ENCODE results near the gene BTBD8. TPM values are rescaled to one million over a fixed set of nuclear protein-coding genes. Genes with fewer than 3 reads are reported as not detected.

Gene BTBD8
- total RNA-seq, 2 experiments from 2014 or later: 1.8 to 2.4 TPM

GRCh38 chr1:92136341-92136740 lies 56.2 kb downstream of the BTBD8 start:
- intact Hi-C loops (cut with DNase I, micrococcal nuclease): no loop called here
- ChIA-PET POLR2A (no interaction called here), CTCF (no interaction called here)
- no peak overlapping the region for H3K4me3 Mint-ChIP-seq
- H3K27ac Mint-ChIP-seq: no peak overlapping the region
- no peaks in the 10 kb centered on the region for H3K27me3 Mint-ChIP-seq
- no peaks in the 10 kb centered on the region for H3K4me1 Mint-ChIP-seq
- DNase-seq (no peak), ATAC-seq (no peak)
- H3K36me3 Mint-ChIP-seq (ENCODE audit: low read depth): peaks cover 5% of the 10 kb centered on the region
- H3K9me3 Mint-ChIP-seq (ENCODE audit: low read depth): no peaks in the 10 kb centered on the region

- Mint-ChIP-seq H3K4me1 (no peaks in the 10 kb centered on the region), H3K27ac (no peak overlapping the region), H3K4me3 (no peak overlapping the region), H3K27me3 (no peaks in the 10 kb centered on the region), H3K36me3 (ENCODE audit: low read depth) (peaks cover 18% of the 10 kb centered on the region), H3K9me3 (ENCODE audit: low read depth) (peaks cover 17% of the 10 kb centered on the region)
- DNase-seq (no peak), ATAC-seq (no peak)
- intact Hi-C loops (cut with DNase I, micrococcal nuclease): no loop called here
- CTCF ChIA-PET: interaction anchor here (0.6 to 1.3 kb wide), 2 partner anchors 33 to 158 kb away, joined by 3 to 4 read pairs; no protein-coding TSS in a partner anchor
- POLR2A ChIA-PET: no interaction called here
Measured at GRCh38 chr1:92154934-92155333, 74.8 kb downstream of the BTBD8 start.

- Mint-ChIP-seq H3K4me1 (no peaks in the 10 kb centered on the region), H3K9me3 (ENCODE audit: low read depth) (peaks cover 21% of the 10 kb centered on the region), H3K27ac (no peak overlapping the region), H3K27me3 (no peaks in the 10 kb centered on the region), H3K36me3 (ENCODE audit: low read depth) (peaks cover 26% of the 10 kb centered on the region), H3K4me3 (no peak overlapping the region)
- intact Hi-C loops (cut with DNase I, micrococcal nuclease): no loop called here
- ChIA-PET POLR2A (no interaction called here), CTCF (no interaction called here)
- no peak for DNase-seq
- no peak for ATAC-seq
Measured at GRCh38 chr1:92159593-92159992, 79.4 kb downstream of the BTBD8 start.

GRCh38 chr1:92165389-92165788 lies 85.2 kb downstream of the BTBD8 start:
- ATAC-seq: no peak
- Mint-ChIP-seq H3K4me1 (no peaks in the 10 kb centered on the region), H3K36me3 (ENCODE audit: low read depth) (peaks cover 6% of the 10 kb centered on the region), H3K27me3 (no peaks in the 10 kb centered on the region), H3K27ac (no peak overlapping the region), H3K9me3 (ENCODE audit: low read depth) (peaks cover 3% of the 10 kb centered on the region), H3K4me3 (no peak overlapping the region)
- DNase-seq: no peak
- CTCF ChIA-PET: interaction anchor here (0.6 to 1.1 kb wide), 2 partner anchors 20 to 168 kb away, joined by 3 to 4 read pairs; no protein-coding TSS in a partner anchor
- POLR2A ChIA-PET: no interaction called here
- intact Hi-C loops (cut with DNase I, micrococcal nuclease): no loop called here

GRCh38 chr1:92167151-92167550 lies 87.0 kb downstream of the BTBD8 start:
- Mint-ChIP-seq H3K27ac (no peak overlapping the region), H3K27me3 (no peaks in the 10 kb centered on the region), H3K36me3 (ENCODE audit: low read depth) (peaks cover 4% of the 10 kb centered on the region), H3K4me1 (no peaks in the 10 kb centered on the region), H3K4me3 (no peak overlapping the region), H3K9me3 (ENCODE audit: low read depth) (no peaks in the 10 kb centered on the region)
- POLR2A ChIA-PET: no interaction called here
- CTCF ChIA-PET: interaction anchor here (0.7 kb wide), 1 partner anchor 11 kb away, joined by 3 read pairs; no protein-coding TSS in a partner anchor
- no peak for ATAC-seq
- intact Hi-C loops (cut with DNase I, micrococcal nuclease): no loop called here
- no peak for DNase-seq

GRCh38 chr1:92168657-92169056 lies 88.5 kb downstream of the BTBD8 start:
- Mint-ChIP-seq H3K9me3 (ENCODE audit: low read depth) (no peaks in the 10 kb centered on the region), H3K27ac (no peak overlapping the region), H3K36me3 (ENCODE audit: low read depth) (peaks cover 3% of the 10 kb centered on the region), H3K4me1 (no peaks in the 10 kb centered on the region), H3K4me3 (no peak overlapping the region), H3K27me3 (no peaks in the 10 kb centered on the region)
- POLR2A ChIA-PET: no interaction called here
- DNase-seq: no peak
- no peak for ATAC-seq
- CTCF ChIA-PET: interaction anchor here (0.8 to 1.7 kb wide), 3 partner anchors 15 to 22 kb away, joined by 3 to 4 read pairs (median 4); no protein-coding TSS in a partner anchor
- intact Hi-C loops (cut with DNase I, micrococcal nuclease): no loop called here

GRCh38 chr1:92169214-92170005 lies 89.3 kb downstream of the BTBD8 start:
- Mint-ChIP-seq H3K4me3 (no peak overlapping the region), H3K4me1 (no peaks in the 10 kb centered on the region), H3K27ac (no peak overlapping the region), H3K27me3 (no peaks in the 10 kb centered on the region), H3K9me3 (ENCODE audit: low read depth) (no peaks in the 10 kb centered on the region), H3K36me3 (ENCODE audit: low read depth) (peaks cover 3% of the 10 kb centered on the region)
- ATAC-seq (no peak), DNase-seq (no peak)
- intact Hi-C loops (cut with DNase I, micrococcal nuclease): no loop called here
- ChIA-PET POLR2A (no interaction called here), CTCF (interaction anchor here (0.8 to 1.7 kb wide), 3 partner anchors 15 to 22 kb away, joined by 3 to 4 read pairs (median 4); no protein-coding TSS in a partner anchor)

- Mint-ChIP-seq H3K27me3 (no peaks in the 10 kb centered on the region), H3K4me3 (no peak overlapping the region), H3K4me1 (no peaks in the 10 kb centered on the region), H3K9me3 (ENCODE audit: low read depth) (no peaks in the 10 kb centered on the region), H3K27ac (no peak overlapping the region), H3K36me3 (ENCODE audit: low read depth) (peaks cover 7% of the 10 kb centered on the region)
- intact Hi-C loops (cut with DNase I, micrococcal nuclease): no loop called here
- ATAC-seq (no peak), DNase-seq (no peak)
- ChIA-PET CTCF (no interaction called here), POLR2A (no interaction called here)
Measured at GRCh38 chr1:92184632-92185031, 104.5 kb downstream of the BTBD8 start.

GRCh38 chr1:92186081-92186480 lies 105.9 kb downstream of the BTBD8 start:
- Mint-ChIP-seq H3K4me3 (no peak overlapping the region), H3K36me3 (ENCODE audit: low read depth) (no peaks in the 10 kb centered on the region), H3K9me3 (ENCODE audit: low read depth) (no peaks in the 10 kb centered on the region), H3K27ac (no peak overlapping the region), H3K4me1 (no peaks in the 10 kb centered on the region), H3K27me3 (no peaks in the 10 kb centered on the region)
- DNase-seq (no peak), ATAC-seq (no peak)
- POLR2A ChIA-PET: no interaction called here
- intact Hi-C loops (cut with DNase I, micrococcal nuclease): no loop called here
- CTCF ChIA-PET: interaction anchor here (0.6 to 1.7 kb wide), 4 partner anchors 17 to 189 kb away, joined by 3 to 5 read pairs (median 4); no protein-coding TSS in a partner anchor

- POLR2A ChIA-PET: no interaction called here
- no peaks in the 10 kb centered on the region for H3K9me3 Mint-ChIP-seq (ENCODE audit: low read depth)
- no peaks in the 10 kb centered on the region for H3K27me3 Mint-ChIP-seq
- no peaks in the 10 kb centered on the region for H3K36me3 Mint-ChIP-seq (ENCODE audit: low read depth)
- no peak for DNase-seq
- no peaks in the 10 kb centered on the region for H3K4me1 Mint-ChIP-seq
- H3K4me3 Mint-ChIP-seq: no peak overlapping the region
- no peak for ATAC-seq
- CTCF ChIA-PET: interaction anchor here (0.6 to 1.1 kb wide), 5 partner anchors 22 to 604 kb away, joined by 3 to 4 read pairs (median 3); no protein-coding TSS in a partner anchor
- intact Hi-C loops (cut with DNase I, micrococcal nuclease): no loop called here
- H3K27ac Mint-ChIP-seq: no peak overlapping the region
Measured at GRCh38 chr1:92188436-92189255, 108.5 kb downstream of the BTBD8 start.

- intact Hi-C loops (cut with DNase I, micrococcal nuclease): no loop called here
- no peak overlapping the region for H3K27ac Mint-ChIP-seq
- H3K4me3 Mint-ChIP-seq: no peak overlapping the region
- no peak for ATAC-seq
- H3K27me3 Mint-ChIP-seq: no peaks in the 10 kb centered on the region
- no peaks in the 10 kb centered on the region for H3K36me3 Mint-ChIP-seq (ENCODE audit: low read depth)
- POLR2A ChIA-PET: no interaction called here
- no peaks in the 10 kb centered on the region for H3K9me3 Mint-ChIP-seq (ENCODE audit: low read depth)
- CTCF ChIA-PET: no interaction called here
- H3K4me1 Mint-ChIP-seq: peaks cover under 1% of the 10 kb centered on the region
- DNase-seq: no peak
Measured at GRCh38 chr1:92191726-92192125, 111.6 kb downstream of the BTBD8 start.

All from activated CD4-positive, alpha-beta T cell treated with anti-CD3 and anti-CD28 coated beads for 36 hours (primary cell).